ENCODE measurements around the gene VPS8. TPM values are rescaled to one million over a fixed set of nuclear protein-coding genes. Genes with fewer than 3 reads are reported as not detected.

Gene VPS8
- total RNA-seq, 1 experiment from 2014 or later = 37.6 TPM

DNA sequence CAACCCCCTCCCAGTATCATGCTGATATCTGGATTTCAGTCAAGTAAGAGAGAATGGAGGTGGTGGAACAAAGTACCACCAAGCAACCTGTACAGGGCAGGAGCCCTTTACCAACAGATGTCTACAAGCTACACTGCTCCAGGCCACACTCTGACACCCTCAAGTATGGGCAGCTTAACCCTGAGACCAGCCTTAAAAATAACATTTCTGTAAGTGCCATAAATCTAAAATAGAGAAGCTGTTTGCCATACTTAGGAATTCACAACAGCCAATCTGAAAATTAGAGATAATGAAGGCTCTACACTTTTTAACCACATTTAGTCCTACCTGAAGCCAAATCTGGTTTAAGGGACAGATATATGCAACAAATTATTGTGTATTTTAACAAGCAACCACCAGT is 281.1 kb downstream of the VPS8 start:
- no peak overlapping the region for H3K27ac ChIP-seq (ENCODE audit: low read depth, low read length)
- DNase-seq (ENCODE audit: low read depth, low spot score) (no peak), ATAC-seq (no peak)
- intact Hi-C loops (cut with micrococcal nuclease) = no loop called here
- RAD21 ChIA-PET (ENCODE audit: low non-redundant PET in 1 of 2, low total read pairs in 2 of 2, uncharacterized antibody in 2 of 2, unreplicated experiment in 2 of 2) = no interaction called here
- H3K27me3 ChIP-seq (ENCODE audit: insufficient read depth, low read length) = no peaks in the 10 kb centered on the region
- H3K36me3 ChIP-seq (ENCODE audit: control insufficient read depth in 1 of 2, insufficient read depth in 2 of 2, low read length in 2 of 2) = no peaks in the 10 kb centered on the region
- H2AFZ ChIP-seq (ENCODE audit: low read depth, low read length, poor library complexity, severe bottlenecking) = no peak overlapping the region
- no peak overlapping the region for H3K4me2 ChIP-seq (ENCODE audit: low read length)
- CTCF ChIA-PET = no interaction called here
- H3K9me3 ChIP-seq (ENCODE audit: control insufficient read depth in 1 of 2, insufficient read depth in 1 of 2, low read depth in 1 of 2, low read length in 2 of 2) = no peaks in the 10 kb centered on the region
- H4K20me1 ChIP-seq (ENCODE audit: insufficient read depth) = no peaks in the 10 kb centered on the region
- no peaks in the 10 kb centered on the region for H3K79me2 ChIP-seq (ENCODE audit: insufficient read depth, low read length)
- H3K9ac ChIP-seq (ENCODE audit: low read length) = no peak overlapping the region
- no peaks in the 10 kb centered on the region for H3K4me1 ChIP-seq (ENCODE audit: control insufficient read depth in 1 of 2, insufficient read depth in 2 of 2, low read length in 2 of 2)
- no peak for TF ChIP-seq CEBPB (IDR thresholded peaks at IDR 0.05; ENCODE audit: low read depth)
- TF ChIP-seq TCF7L2 (IDR thresholded peaks at IDR 0.05; ENCODE audit: borderline replicate concordance, extremely low read depth, insufficient read depth, insufficient read length) = no peak
- TF ChIP-seq, protein P1, sequence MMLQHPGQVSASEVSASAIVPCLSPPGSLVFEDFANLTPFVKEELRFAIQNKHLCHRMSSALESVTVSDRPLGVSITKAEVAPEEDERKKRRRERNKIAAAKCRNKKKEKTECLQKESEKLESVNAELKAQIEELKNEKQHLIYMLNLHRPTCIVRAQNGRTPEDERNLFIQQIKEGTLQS (IDR thresholded peaks at IDR 0.05) = no peak
- TF ChIP-seq ZFX (IDR thresholded peaks at IDR 0.05) = no peak
- TF ChIP-seq RAD21 (IDR thresholded peaks at IDR 0.05; ENCODE audit: low read depth) = no peak
- TF ChIP-seq ZNF274 (IDR thresholded peaks at IDR 0.05; ENCODE audit: low read depth, low read length) = no peak
- TF ChIP-seq SIN3A (IDR thresholded peaks at IDR 0.05; ENCODE audit: low read depth) = no peak
- TF ChIP-seq FOSL1 (IDR thresholded peaks at IDR 0.05; ENCODE audit: low read depth) = no peak
- TF ChIP-seq, protein P2, sequence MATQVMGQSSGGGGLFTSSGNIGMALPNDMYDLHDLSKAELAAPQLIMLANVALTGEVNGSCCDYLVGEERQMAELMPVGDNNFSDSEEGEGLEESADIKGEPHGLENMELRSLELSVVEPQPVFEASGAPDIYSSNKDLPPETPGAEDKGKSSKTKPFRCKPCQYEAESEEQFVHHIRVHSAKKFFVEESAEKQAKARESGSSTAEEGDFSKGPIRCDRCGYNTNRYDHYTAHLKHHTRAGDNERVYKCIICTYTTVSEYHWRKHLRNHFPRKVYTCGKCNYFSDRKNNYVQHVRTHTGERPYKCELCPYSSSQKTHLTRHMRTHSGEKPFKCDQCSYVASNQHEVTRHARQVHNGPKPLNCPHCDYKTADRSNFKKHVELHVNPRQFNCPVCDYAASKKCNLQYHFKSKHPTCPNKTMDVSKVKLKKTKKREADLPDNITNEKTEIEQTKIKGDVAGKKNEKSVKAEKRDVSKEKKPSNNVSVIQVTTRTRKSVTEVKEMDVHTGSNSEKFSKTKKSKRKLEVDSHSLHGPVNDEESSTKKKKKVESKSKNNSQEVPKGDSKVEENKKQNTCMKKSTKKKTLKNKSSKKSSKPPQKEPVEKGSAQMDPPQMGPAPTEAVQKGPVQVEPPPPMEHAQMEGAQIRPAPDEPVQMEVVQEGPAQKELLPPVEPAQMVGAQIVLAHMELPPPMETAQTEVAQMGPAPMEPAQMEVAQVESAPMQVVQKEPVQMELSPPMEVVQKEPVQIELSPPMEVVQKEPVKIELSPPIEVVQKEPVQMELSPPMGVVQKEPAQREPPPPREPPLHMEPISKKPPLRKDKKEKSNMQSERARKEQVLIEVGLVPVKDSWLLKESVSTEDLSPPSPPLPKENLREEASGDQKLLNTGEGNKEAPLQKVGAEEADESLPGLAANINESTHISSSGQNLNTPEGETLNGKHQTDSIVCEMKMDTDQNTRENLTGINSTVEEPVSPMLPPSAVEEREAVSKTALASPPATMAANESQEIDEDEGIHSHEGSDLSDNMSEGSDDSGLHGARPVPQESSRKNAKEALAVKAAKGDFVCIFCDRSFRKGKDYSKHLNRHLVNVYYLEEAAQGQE (IDR thresholded peaks at IDR 0.05; ENCODE audit: low read depth) = no peak
- TF ChIP-seq YY1 (IDR thresholded peaks at IDR 0.05; ENCODE audit: extremely low read depth, insufficient replicate concordance, low read depth, low read length) = no peak
- H3K4me3 ChIP-seq (replicated peaks in 1 of 2; ENCODE audit: low read depth in 1 of 2, low read length in 2 of 2) = no peak overlapping the region
- BruUV-seq (replicated peaks) = no TSS peak
- POLR2A ChIA-PET = no interaction called here
- no peaks in the 10 kb centered on the region for H3K9me2 ChIP-seq (ENCODE audit: insufficient read depth)

All from HCT116 (cell line).